Activated B cell treated with CpG ODN at 0.5 μM for 24 hours (primary cell): ENCODE results near the gene TXNL4B. TPM values are rescaled to one million over a fixed set of nuclear protein-coding genes. Genes with fewer than 3 reads are reported as not detected.

ENCODE experiments used
- ATAC-seq: fragments of 200-7000 bp; cut with Tn5 transposase; one replicate; pipeline ENCODE4 v1.10.0; 2021; ENCODE audit warnings: low read depth, mild to moderate bottlenecking, moderate library complexity
- CTCF ChIA-PET: fragments of 350-600 bp; sonication (Branson Sonifier 250); formaldehyde crosslinking; loops from one replicate; lab custom pipeline; 2021; ENCODE audit warnings: antibody characterized with exemption; lab: Charles Lee
- POLR2A ChIA-PET: fragments of 350-600 bp; sonication (Branson Sonifier 250); formaldehyde crosslinking; loops from one replicate; lab custom pipeline; 2021; ENCODE audit warnings: antibody characterized with exemption; lab: Charles Lee
- DNase-seq: peaks from one replicate; pipeline ENCODE4 v3.0.0; 2022
- H3K27ac Mint-ChIP-seq: one replicate; pipeline ENCODE4 v1.8.0; 2020; ENCODE audit warnings: mixed read lengths
- H3K27me3 Mint-ChIP-seq: one replicate; pipeline ENCODE4 v1.8.0; 2021; ENCODE audit warnings: mixed read lengths
- H3K36me3 Mint-ChIP-seq: one replicate; pipeline ENCODE4 v1.8.0; 2021; ENCODE audit warnings: low read depth, mixed read lengths
- H3K4me1 Mint-ChIP-seq: one replicate; pipeline ENCODE4 v1.8.0; 2021; ENCODE audit warnings: mixed read lengths
- H3K4me3 Mint-ChIP-seq: one replicate; pipeline ENCODE4 v1.8.0; 2020; ENCODE audit warnings: mild to moderate bottlenecking, mixed read lengths
- H3K9me3 Mint-ChIP-seq: one replicate; pipeline ENCODE4 v1.8.0; 2020; ENCODE audit warnings: mixed read lengths
- CTCF ChIP-seq: fragments of 200-600 bp; IDR thresholded peaks from one replicate; pipeline ENCODE4 v1.8.0; 2022; ENCODE audit warnings: antibody characterized with exemption, mild to moderate bottlenecking
- intact Hi-C: fragments of 100-400 bp; cut with micrococcal nuclease; formaldehyde crosslinking; loops from one replicate; pipeline ENCODE4 v1.15.1; 2024
- total RNA-seq: library from RNA; stranded (reverse); gene quantifications from 2 replicates; pipeline ENCODE4 v1.2.3, GENCODE V29; 2022

TXNL4B gene
- total RNA-seq, 1 donor from 2014 or later, result 13.8 TPM

DNA sequence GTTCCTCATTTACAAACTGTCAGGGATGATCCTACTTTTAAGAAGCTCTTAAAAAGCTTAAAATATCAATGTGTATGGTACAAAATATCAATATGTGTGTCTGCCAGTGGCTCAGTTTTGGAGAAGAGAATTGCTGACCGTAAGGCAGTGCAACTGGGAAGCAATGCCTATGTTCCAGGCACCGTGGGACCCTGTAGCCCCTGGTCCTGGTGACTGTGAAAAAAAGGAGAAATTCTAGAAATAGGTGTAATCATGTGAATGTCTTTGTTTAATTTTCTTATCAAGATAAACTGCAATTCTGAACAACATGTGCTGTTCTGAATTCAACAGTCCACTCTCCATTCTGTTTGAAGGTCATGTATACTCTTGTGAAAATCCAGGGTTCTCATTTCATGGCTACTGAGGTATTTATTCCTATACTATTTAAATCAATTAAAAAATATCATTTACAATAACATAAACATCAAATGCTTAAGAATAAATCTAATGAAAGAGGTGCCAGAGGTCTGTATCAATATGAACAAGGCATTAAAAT, 48.5 kb downstream of the TXNL4B start:
- Mint-ChIP-seq H3K27ac (no peak overlapping the region), H3K27me3 (no peaks in the 10 kb centered on the region), H3K4me3 (no peak overlapping the region), H3K9me3 (peaks cover 11% of the 10 kb centered on the region), H3K4me1 (no peaks in the 10 kb centered on the region), H3K36me3 (peaks cover 30% of the 10 kb centered on the region)
- CTCF ChIA-PET, result no interaction called here
- DNase-seq, result no peak
- no peak for ATAC-seq
- no peak for TF ChIP-seq CTCF
- POLR2A ChIA-PET, result no interaction called here
- intact Hi-C loops, result no loop called here

GRCh38 chr16:72044296-72044695, 49.1 kb downstream of the TXNL4B start:
- Mint-ChIP-seq H3K9me3 (peaks cover 9% of the 10 kb centered on the region), H3K27me3 (no peaks in the 10 kb centered on the region), H3K27ac (no peak overlapping the region), H3K4me3 (no peak overlapping the region), H3K4me1 (no peaks in the 10 kb centered on the region), H3K36me3 (peaks cover 30% of the 10 kb centered on the region)
- no peak for ATAC-seq
- TF ChIP-seq CTCF, result no peak
- CTCF ChIA-PET, result no interaction called here
- DNase-seq, result no peak
- intact Hi-C loops, result no loop called here
- POLR2A ChIA-PET, result no interaction called here

DNA sequence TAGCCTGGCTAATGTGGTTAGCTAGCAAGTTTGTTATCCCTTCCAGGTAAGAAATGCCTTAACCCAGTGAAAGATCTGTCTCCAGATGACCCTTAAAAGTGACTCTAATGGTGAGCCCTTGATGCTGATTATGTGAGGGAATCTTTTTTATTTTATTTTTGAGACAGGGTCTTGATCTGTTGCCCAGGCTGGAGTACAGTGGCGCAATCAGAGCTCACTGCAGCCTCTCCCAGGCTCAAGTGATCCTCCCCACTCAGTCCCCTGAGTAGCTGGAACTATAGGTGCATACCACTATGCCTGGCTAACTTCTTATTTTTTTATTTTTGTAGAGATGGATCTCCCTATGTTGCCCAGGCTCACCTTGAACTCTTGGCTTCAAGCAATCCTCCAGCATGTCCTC, 49.9 kb downstream of the TXNL4B start:
- Mint-ChIP-seq H3K9me3 (peaks cover 3% of the 10 kb centered on the region), H3K27ac (no peak overlapping the region), H3K4me1 (no peaks in the 10 kb centered on the region), H3K36me3 (peaks cover 25% of the 10 kb centered on the region), H3K27me3 (no peaks in the 10 kb centered on the region), H3K4me3 (no peak overlapping the region)
- TF ChIP-seq CTCF, result no peak
- intact Hi-C loops, result no loop called here
- ChIA-PET CTCF (no interaction called here), POLR2A (no interaction called here)
- ATAC-seq (no peak), DNase-seq (no peak)

DNA sequence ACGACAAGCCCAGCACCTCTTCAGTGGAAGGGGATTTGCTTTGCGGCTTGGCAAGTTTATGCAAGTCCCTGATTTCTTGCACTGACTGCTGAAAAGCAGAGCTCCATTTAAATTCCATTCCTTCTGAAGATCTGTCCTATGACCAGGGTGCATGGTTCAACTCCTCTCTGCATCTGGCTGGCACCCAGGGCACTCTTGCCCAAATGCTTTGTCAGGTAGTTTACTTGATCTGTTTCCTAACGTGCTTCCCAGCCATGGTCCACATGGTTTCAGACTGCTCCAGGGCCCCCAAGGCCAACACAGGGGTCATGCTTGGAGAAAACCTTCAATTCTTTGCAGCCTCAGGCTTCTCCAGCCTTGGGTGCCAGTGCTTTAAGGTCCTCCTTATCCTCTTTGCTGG, 50.4 kb downstream of the TXNL4B start:
- intact Hi-C loops, result no loop called here
- ChIA-PET CTCF (no interaction called here), POLR2A (no interaction called here)
- ATAC-seq (no peak), DNase-seq (no peak)
- H3K36me3 Mint-ChIP-seq, result peaks cover 25% of the 10 kb centered on the region
- no peaks in the 10 kb centered on the region for H3K27me3 Mint-ChIP-seq
- no peak overlapping the region for H3K4me3 Mint-ChIP-seq
- TF ChIP-seq CTCF, result no peak
- H3K9me3 Mint-ChIP-seq, result peaks cover 3% of the 10 kb centered on the region
- H3K27ac Mint-ChIP-seq, result no peak overlapping the region
- H3K4me1 Mint-ChIP-seq, result no peaks in the 10 kb centered on the region

GRCh38 chr16:72042157-72042660, 51.2 kb downstream of the TXNL4B start:
- CTCF ChIA-PET, result no interaction called here

More at GRCh38 chr16:72042157-72042660, 51.2 kb downstream of the TXNL4B start:
- DNase-seq (no peak), ATAC-seq (no peak)
- intact Hi-C loops, result no loop called here
- H3K4me3 Mint-ChIP-seq, result no peak overlapping the region
- peaks cover 25% of the 10 kb centered on the region for H3K36me3 Mint-ChIP-seq
- POLR2A ChIA-PET, result no interaction called here
- no peak overlapping the region for H3K27ac Mint-ChIP-seq
- peaks cover 3% of the 10 kb centered on the region for H3K9me3 Mint-ChIP-seq
- H3K27me3 Mint-ChIP-seq, result no peaks in the 10 kb centered on the region
- no peak for TF ChIP-seq CTCF
- H3K4me1 Mint-ChIP-seq, result no peaks in the 10 kb centered on the region
